HEK293 (cell line): ENCODE results near the gene KIF23.

Experiments used
- GLIS2 ChIP-seq: fragments of 450-650 bp; formaldehyde crosslinking; IDR thresholded peaks from 2 replicates; pipeline ENCODE4 v1.5.1; 2016; ENCODE audit warnings: missing biosample characterization, missing genetic modification characterization
- ZBTB17 ChIP-seq: fragments of 450-650 bp; formaldehyde crosslinking; IDR thresholded peaks from 2 replicates; pipeline ENCODE4 v1.5.1; 2016; ENCODE audit warnings: missing biosample characterization, missing genetic modification characterization
- ZNF311 ChIP-seq: fragments of 450-650 bp; formaldehyde crosslinking; IDR thresholded peaks from 2 replicates; pipeline ENCODE4 v1.5.1; 2017; ENCODE audit warnings: missing biosample characterization, missing genetic modification characterization, borderline replicate concordance
- TF ChIP-seq, protein P1 (sequence below): fragments of 450-650 bp; formaldehyde crosslinking; IDR thresholded peaks from 2 replicates; pipeline ENCODE4 v1.5.1; 2016; ENCODE audit warnings: missing biosample characterization, missing genetic modification characterization

DNA sequence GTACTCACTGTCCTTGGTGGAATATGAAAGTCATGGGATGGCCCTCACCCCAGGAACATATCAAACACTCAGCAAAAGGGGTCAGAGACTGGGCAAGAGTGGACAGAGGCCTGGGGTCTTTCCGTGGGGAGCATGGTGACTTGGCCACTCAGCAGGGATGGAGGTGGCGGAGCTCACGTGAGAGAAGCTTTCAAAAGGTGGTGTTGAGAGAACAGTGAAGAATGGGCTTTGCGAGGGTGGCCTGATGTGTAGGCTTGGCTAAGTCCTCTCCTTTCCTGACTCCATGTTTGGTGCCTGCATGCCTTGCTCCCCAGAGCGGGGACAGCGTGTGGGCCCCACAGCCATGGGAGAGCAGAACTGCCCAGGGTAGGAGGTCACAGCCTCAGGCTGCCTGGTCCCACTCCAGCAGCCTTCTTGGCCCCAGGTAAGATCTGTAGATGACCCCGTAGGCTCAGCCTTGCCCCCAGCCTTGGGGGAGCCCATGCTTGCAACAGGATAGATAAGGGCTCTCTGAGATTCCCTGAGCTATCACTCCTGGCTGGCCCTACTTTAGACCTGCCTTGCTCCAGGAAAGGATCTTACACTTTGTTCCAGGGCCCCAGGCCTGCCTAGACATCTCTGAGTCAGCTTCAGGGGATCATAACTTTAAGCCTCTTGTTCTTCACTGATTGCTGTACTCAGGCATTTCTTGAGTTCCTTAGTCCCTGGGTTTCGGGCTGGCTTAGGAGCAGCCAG lies 55.5 kb downstream of the KIF23 start:
- TF ChIP-seq, protein P1, sequence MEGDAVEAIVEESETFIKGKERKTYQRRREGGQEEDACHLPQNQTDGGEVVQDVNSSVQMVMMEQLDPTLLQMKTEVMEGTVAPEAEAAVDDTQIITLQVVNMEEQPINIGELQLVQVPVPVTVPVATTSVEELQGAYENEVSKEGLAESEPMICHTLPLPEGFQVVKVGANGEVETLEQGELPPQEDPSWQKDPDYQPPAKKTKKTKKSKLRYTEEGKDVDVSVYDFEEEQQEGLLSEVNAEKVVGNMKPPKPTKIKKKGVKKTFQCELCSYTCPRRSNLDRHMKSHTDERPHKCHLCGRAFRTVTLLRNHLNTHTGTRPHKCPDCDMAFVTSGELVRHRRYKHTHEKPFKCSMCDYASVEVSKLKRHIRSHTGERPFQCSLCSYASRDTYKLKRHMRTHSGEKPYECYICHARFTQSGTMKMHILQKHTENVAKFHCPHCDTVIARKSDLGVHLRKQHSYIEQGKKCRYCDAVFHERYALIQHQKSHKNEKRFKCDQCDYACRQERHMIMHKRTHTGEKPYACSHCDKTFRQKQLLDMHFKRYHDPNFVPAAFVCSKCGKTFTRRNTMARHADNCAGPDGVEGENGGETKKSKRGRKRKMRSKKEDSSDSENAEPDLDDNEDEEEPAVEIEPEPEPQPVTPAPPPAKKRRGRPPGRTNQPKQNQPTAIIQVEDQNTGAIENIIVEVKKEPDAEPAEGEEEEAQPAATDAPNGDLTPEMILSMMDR = no peak
- TF ChIP-seq GLIS2 (tag by site-specific recombination) (no peak), ZBTB17 (tag by site-specific recombination) (no peak), ZNF311 (tag by site-specific recombination) (no peak)
